Renal cortex interstitium (tissue), 11 donors: ENCODE results near the gene CHD6. TPM values are rescaled to one million over a fixed set of nuclear protein-coding genes. Genes with fewer than 3 reads are reported as not detected.

Experiments used
- DNase-seq, 11 donors: peaks; one replicate each; pipeline ENCODE4 v3.0.0-alpha.2; 2013; ENCODE audit warnings: low read depth in 9 of 11, low spot score in 4 of 11; ENCODE audit errors: extremely low read depth in 1 of 11
- polyA plus RNA-seq, 3 donors: library from polyadenylated mRNA; unstranded; fragments of 120-200 nt; gene quantifications; one replicate each; pipeline ENCODE4 v1.2.1, GENCODE V29; 2013; ENCODE audit not compliant: insufficient read length in 3 of 3

Gene CHD6
- polyA plus RNA-seq, 3 donors = 45.1 to 55.3 (median 51.1) TPM

DNA sequence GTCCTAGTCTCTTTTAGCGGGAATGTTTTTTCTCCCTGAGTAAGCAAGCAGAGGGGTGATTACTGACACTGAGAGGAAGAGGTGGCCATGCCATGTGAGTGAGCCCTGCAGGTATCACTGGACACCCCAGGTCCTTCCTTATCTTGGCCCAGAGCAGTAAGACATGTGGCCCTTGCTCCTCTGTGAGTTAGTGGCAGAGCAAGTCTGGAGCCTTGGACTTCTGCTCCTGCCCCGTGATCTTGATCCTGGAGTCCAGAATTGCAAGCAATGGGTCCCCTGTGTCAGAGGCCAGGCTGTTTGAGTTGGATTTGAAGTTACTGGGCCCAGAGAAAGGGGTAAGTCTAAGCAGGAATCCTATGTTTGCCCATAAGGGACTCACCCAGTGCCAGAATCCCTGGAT lies 159.4 kb downstream of the CHD6 start:
- DNase-seq = no peak

DNA sequence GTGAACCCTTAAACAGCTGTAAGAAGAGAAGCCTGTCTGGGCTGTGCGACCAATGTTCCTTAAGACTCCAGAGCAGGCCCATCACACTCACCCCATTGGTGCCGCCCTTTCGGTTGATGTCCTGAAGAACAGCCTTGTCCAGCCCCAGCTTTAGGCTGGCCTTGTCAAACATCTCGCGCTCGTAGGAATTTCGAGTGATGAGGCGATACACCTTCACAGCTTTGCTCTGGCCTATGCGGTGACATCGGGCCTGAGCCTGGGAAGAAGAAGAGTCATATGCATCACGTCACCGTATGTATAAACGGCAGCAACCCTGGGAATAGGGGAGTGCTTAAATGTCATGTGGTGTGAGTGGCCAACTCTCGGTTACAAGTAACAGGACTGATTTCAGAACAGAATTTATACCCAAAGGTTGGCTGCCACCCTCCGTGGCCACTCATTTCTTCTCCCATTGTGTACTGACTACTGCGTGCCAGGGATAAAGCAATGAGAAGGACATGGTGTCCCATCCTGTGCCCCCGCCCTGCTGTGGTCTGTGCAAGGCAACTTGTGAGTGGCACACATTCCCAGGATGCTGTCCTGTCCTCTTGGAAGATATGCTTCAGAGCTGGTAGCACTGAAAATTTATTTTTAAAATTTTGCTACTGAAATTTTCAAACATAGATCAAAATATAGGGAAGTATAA lies 160.9 kb downstream of the CHD6 start:
- no peak for DNase-seq

DNA sequence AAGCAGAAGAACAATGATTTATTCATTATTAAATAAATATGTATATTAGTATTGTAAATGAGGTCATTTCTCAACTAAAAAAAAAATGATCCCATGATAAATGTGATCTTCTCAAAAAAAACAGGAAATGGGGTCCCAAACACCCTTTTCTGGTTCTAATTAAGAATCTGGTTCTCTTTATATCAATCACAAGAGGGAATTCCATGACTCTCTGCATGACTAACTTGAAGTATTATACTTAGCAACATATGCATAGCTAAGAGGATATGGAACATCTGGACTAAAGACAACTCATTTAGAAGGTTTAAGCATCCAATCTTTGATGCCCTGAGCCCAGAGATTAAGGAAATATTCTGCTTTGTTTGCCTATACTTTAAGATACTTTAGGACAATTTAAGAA lies 161.8 kb downstream of the CHD6 start:
- peak in 2 of 11 donors; percentile 19 to 20 for DNase-seq

DNA sequence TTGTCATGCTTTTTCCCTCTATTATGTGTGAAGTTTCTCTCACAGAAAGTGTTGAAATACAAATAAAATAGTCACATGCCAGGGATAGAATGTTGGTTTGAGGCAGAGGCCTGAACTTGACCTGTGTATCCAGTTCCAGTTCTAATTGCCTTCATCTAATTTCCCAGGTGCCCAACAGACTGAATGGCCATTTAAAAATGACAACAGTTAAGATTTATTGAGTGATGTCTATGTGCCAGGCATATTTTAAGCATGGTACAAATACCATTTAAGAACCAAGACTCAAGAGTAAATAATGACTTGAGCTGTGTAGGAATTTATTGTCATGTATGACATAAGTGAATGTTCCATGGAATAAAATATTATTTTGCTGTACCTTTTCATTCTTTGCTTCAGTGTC lies 163.9 kb downstream of the CHD6 start:
- DNase-seq = no peak

DNA sequence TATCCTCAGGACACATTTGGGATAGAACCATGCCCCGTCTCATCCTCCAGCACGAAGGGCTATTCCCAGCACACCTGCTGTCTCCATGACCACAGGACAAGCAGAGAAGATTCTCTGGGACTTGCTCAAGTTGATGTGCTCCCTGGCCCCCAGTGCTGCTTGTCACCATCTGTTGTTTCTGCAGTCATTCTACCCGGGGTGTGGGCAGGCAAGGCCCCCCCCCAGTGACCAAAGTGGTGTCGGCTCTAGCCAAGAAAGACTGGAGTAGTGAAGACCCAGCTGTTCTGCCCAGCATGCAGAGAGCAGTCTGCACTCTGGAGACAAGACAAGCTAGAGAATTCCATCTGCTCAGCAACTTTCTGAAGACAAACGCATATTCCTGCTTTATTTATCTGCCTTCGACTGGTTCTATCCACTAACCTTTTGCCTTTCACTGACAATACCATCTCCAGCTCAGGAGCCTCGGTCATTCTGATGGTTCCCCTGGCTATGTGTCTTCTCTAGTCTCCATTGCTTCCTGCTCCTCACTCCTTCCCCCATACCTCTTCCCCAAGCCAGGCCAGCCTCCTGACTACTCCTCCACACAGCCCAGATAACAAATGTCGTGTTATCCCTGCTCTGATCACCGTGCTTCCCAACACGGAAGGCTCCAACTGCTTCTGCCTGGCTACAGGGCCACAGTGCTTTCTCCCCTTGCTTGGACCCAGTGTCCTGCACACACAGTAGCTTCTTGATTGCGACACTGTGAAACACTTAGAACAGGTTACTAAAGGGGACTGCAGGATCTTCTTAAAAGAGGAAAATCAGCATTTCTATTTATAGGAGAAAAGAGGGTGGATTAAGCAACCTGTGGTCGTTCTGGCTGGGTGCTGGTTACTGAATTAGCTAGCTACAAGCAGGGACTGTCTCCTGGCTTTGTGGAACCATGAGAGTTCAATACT lies 164.9 kb downstream of the CHD6 start:
- DNase-seq = no peak

DNA sequence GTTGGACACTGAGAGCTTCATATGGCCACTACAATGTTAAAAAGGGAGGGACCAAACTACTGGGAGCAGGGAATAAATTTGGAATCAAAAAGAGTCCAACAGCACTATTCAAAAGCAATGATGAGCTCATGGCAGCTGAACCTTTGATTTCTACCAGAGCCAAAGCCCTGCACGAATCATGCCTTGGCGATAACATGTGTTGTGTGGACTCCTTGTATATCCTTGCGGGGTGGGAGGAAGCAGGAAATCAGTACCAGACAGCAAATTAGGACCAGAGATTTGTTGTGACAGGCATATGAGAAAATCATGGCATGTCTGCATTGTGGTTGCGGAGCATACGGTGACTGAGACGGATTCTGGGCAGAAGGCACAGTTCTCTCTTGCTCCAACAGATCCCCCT lies 166.0 kb downstream of the CHD6 start:
- no peak for DNase-seq

DNA sequence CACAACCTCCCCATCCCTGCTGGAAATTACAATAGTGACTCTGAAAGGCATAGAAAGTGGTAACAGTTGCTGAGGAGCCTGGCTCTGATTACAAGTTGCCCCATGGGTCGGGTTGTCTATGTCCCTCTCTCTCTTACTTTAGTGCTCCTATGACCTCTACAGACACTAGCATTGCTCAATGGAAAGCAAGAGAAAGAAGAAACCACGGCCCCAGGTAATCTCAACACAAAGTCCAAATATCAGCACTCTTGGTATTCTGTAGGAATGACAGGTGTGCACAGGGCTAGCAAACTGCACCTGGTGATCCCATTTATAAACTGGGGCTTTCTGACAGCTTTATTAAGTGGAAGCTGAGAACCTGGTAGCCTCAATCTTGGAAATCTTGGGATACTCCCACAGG lies 171.2 kb downstream of the CHD6 start:
- no peak for DNase-seq

DNA sequence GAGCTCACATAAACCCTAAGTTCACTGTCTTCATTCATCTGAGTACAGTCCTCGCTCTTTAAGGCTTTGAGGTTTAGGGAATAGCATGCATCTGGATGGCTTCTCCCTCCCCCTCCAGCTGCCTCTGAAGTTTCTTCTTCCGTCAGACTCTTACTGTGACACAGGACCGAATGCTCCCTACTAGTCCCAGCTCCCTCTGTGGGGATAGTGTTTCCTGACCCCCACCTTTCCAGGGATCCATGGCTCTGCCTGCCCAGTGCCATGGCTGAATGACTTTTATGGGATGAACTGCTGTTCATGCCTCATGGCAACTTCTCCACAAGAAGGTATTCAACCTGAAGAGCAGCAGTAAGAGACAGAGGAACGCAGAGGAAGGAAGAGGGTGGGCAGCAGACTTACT lies 171.7 kb downstream of the CHD6 start:
- DNase-seq = peak in 10 of 11 donors; percentile 9 to 64 (median 38)

DNA sequence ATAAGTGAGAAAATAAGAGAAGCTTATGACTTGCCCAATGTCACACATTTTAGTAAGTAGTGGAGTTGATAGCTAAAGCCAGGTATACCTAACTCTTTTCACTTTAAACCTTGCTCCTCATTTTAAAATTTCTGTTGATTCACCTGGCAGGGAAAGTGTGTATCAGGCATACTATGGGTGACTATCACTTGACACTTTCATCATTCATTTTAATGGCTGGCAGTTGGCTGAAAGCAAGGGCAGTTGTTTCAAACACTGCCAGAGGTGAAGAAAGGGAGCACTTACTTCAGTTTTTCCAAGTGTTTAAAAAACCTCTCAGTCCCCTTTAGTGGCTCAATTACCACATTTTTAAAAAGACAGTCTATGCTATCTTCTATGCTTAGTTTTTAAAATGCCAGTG lies 173.4 kb downstream of the CHD6 start:
- no peak for DNase-seq

DNA sequence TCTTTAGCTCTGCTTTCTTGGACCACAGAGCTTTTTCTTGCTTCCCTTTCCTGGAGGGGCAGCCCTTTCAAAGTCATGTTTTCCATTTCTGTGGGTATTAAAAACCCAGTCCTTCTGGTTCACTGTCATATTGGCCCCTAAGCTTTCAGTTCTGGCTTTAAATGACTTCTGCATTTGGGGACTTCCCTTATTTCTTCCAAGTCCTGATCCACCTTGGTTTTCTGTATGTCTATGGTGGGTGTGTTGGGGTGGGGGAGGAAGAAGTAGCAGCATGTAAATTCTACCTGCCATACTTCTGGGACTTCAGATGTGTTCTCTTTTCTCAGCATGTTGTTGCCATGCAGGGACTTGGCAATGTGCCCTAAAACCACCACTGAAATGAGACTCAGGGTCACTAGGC lies 174.5 kb downstream of the CHD6 start:
- DNase-seq = no peak

DNA sequence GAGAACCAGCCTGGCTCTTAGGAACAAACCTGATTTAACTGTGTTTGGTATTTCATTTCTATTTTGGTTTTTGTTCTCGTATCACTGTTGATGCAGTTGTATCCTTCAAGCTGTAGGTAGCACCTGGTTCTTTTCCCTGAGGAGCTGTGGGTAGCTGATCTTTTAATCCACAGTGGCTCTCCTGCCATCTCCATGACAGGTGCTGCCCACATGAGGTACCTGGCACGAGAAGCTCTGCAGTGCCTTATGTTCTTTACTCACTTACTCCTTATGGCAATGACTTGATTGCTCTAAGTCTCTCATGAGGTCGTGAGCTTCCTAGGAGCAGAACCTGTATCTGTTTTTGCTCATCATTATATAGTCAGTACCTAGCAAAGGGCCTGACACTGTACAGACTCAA lies 177.3 kb downstream of the CHD6 start:
- DNase-seq = no peak

DNA sequence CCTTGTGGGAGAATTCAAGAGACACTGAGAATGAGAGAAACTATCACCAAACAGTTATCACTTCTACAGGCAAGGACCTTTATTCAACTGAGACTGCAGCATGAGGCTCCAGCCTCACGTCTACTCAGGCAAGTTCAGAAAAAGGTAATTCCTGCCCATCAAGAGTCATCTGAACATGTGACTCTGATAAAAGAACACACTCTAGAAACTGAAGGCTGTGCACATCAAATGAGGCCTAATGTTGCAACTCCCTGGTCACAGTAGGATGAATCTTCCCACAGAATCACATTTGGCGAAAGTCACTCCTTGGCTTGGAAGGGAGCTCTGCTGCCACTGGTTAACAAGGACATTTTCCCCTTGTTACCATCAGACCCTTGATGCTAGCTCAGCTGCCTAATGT lies 180.3 kb downstream of the CHD6 start:
- no peak for DNase-seq

DNA sequence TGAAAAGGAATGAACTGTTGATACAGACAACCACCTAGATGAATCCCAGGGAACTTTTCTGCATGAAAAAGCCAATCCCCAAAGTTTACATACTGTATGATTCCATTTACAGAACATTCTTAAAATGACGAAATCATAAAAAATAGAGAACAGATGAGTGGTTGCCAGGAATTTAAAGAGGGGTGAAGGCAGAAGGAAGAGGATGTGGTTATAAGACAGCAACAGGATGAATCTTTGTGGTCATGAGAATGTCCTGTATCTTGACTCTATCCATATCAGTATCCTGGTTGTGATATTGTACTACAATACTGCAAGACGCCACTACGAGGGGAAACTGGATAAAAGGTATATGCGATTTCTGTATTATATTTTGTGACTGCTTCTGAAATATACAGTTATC lies 181.5 kb downstream of the CHD6 start:
- no peak for DNase-seq

DNA sequence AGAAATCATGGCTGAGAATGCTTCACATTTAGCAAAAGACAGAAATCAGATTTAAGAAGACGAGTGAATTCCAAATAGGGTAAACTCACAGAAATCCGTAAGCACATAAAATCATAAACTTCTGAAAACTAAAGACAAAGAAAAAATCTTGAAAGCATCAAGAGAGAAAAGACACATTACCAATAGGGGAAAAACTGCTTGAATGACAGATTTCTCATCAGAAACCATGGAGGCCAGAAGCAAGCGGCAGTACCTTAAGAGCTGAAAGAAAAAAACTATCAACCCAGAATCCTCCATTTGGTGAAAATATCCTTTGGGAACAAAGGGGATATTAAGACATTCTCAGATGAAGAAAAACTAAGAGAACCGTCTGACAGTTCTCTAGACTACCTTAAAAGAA lies 185.0 kb downstream of the CHD6 start:
- no peak for DNase-seq

DNA sequence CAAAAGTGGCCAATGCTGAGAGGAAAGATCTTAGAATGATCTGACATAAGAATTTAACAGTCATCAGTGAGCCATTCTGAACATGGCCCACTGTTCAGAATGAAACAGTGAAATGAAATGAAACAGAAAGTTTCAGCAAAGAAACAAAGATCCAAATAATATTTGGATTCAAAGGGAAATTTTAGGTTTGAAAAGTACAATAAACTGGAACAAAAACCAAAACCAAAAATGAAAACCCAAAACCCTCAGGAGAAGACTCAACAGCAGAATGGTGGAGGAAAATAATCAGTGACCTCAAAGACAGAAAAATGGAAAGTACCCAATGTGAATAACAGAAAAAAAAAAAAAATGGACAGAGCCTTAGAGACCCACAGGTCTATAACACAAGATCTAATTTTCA lies 185.4 kb downstream of the CHD6 start:
- DNase-seq = no peak

DNA sequence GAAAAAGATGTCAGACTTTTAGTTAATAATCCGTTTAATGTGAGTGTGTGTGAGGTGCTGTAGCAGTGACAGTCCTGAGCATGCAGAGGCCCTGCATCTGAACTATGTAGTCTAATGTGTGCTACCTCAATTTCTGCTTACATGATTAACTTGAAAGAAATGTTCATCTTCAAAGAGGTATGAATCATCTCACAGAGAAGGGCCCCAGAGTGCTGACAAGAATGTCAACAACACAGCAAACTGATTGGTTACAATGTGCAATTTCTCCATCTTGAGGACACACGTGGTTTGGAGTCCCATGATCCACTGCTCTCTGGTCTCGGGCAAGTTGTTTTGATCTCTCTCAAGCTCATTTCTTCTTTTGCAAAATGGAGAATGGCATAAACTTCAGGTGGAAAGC lies 189.9 kb downstream of the CHD6 start:
- DNase-seq = no peak

DNA sequence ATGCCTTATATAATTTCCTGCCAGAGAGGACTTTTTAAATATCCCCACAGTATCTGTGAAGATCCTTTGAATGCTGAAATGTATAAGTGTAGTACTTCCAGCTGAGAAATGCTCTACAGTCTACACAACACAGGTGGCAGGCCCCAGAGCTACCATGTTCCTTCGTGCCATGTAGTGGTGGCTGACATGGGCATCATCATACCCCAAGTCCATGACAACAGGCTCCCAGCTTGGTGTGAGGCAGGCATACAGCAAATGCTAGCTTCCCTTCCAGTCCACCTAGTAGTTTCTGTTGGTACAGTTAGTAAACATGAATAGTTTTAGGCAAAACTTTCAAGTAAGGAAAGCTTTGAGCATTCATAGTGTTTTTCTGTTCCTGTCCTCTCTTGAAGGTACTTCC lies 190.3 kb downstream of the CHD6 start:
- no peak for DNase-seq

DNA sequence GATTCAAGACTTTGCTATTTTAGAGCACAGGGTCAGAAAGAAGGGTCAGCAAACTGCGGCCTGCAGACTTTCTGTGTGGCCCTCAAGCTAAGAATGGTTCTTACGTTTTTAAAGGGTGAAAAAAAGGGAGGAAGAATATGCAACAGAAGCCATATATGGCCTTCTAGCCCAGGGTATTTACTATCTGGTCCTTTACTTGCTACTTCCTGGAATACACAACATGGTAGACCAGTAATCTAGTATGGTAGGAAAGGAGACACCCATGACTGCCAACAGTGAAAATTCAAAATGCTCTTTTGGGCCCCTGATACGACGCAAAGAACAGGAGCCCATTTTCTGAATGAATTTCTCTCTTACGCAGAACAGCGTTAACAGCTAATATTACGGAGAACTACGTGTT lies 191.2 kb downstream of the CHD6 start:
- DNase-seq = no peak

DNA sequence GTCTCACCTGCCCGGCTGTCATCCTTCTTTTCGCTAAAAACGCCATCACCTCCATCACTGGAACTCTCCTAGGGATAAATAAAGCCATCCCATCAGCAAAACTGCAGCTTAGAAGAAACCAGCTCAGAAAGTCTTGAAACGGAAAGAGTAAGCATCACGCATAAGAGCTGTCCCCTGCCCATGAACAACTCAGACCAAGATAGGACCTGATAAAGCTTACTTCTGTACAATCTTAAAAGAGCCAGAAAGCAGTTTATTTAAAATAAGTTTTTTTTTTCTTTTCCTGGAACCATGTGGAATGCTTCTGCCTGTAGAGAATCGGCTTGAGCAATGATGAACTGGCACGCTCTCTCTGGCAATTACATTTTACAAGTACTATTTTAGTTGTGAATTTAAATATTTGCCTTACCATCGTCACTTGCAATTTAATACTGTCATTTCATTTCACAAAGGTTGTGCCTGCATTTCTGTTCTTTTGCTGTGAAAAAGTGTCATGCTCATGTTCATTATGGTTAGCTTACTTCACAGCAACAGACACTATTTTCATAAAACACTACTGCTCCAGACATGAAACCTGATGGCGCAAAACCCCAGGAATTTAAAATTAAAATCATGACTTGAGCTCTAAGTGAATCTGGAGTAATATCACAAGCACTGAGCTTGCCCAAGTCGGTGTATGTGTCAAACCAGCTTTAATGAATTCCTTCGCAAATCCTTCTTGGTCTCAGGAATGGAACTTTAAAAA lies 191.9 kb downstream of the CHD6 start:
- no peak for DNase-seq
